ENCODE measurements around the gene SIK3.

The SIK3 gene

DNA sequence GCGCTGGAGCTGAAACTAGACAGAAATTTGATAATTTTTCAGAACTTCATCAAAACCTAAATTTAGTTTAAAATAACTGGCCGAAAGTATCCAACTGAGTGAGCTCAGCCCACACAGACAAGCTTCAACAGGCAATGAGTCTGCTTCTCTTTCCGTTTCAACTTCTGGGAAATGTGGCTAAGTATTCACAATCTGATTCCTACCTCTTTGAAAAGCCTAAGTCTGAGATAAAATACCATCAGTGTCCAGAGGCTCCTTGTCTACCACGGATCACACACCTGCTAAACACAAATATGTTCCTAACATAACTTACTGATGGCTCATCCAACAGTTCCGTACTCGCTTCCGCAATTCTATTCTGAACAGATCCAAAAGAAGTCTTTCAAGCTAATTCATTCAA is 8.5 kb downstream of the SIK3 start:
- Histone ChIP-seq H3K79me2 (ENCODE audit: insufficient read depth, low read length) (peaks cover 82% of the 10 kb centered on the region), H3K4me1 (ENCODE audit: insufficient read depth, low read length) (no peaks in the 10 kb centered on the region), H4K20me1 (ENCODE audit: insufficient read depth, low read length) (peaks cover 24% of the 10 kb centered on the region; the same call in 1 of the 2 replicates), H3K36me3 (ENCODE audit: insufficient read depth, low read length) (no peaks in the 10 kb centered on the region), H3K9ac (ENCODE audit: low read depth, low read length) (no peak overlapping the region), H2AFZ (ENCODE audit: low read depth, low read length) (no peak overlapping the region), H3K4me2 (ENCODE audit: insufficient read depth, low read length) (no peak overlapping the region), H3K4me3 (ENCODE audit: low read depth in 1 of 2, low read length in 2 of 2) (no peak overlapping the region), H3K27me3 (ENCODE audit: insufficient read depth, low read length, poor library complexity) (no peaks in the 10 kb centered on the region), H3K9me3 (ENCODE audit: insufficient read depth, low read length, severe bottlenecking) (no peaks in the 10 kb centered on the region), H3K27ac (ENCODE audit: low read length) (no peak overlapping the region)
- DNase-seq (no peak), ATAC-seq (ENCODE audit: insufficient read depth, low read depth) (no peak)
- no peak for TF ChIP-seq EZH2 (IDR thresholded peaks at IDR 0.05; ENCODE audit: borderline replicate concordance, low read depth, low read length, severe bottlenecking)
- TF ChIP-seq, protein P1, sequence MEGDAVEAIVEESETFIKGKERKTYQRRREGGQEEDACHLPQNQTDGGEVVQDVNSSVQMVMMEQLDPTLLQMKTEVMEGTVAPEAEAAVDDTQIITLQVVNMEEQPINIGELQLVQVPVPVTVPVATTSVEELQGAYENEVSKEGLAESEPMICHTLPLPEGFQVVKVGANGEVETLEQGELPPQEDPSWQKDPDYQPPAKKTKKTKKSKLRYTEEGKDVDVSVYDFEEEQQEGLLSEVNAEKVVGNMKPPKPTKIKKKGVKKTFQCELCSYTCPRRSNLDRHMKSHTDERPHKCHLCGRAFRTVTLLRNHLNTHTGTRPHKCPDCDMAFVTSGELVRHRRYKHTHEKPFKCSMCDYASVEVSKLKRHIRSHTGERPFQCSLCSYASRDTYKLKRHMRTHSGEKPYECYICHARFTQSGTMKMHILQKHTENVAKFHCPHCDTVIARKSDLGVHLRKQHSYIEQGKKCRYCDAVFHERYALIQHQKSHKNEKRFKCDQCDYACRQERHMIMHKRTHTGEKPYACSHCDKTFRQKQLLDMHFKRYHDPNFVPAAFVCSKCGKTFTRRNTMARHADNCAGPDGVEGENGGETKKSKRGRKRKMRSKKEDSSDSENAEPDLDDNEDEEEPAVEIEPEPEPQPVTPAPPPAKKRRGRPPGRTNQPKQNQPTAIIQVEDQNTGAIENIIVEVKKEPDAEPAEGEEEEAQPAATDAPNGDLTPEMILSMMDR (IDR thresholded peaks at IDR 0.05; ENCODE audit: borderline replicate concordance, extremely low read depth, low read length, poor library complexity, severe bottlenecking) = no peak

DNA sequence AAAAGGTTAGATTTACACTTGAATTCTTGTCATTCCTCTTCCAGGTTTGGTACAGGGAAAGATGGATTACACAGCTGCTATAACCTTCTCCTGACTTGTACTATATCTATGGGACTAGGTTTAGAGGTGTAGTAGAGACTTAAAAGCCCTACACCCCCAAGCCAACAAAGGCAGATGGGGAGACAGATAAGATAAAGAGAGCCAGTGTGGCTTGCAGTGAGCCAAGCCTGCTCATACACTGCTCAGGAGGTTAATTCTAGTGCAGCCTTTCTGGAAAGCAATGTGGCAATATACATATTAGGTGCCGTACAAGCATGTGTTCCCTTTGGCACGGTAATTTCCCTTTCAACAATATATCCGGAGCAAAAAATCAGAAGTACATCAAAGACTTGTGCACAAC is 10.8 kb downstream of the SIK3 start:
- Histone ChIP-seq H3K4me3 (ENCODE audit: low read depth in 1 of 2, low read length in 2 of 2) (no peak overlapping the region), H3K36me3 (ENCODE audit: insufficient read depth, low read length) (no peaks in the 10 kb centered on the region), H3K9me3 (ENCODE audit: insufficient read depth, low read length, severe bottlenecking) (no peaks in the 10 kb centered on the region), H3K9ac (ENCODE audit: low read depth, low read length) (no peak overlapping the region), H3K79me2 (ENCODE audit: insufficient read depth, low read length) (peaks cover 74% of the 10 kb centered on the region), H2AFZ (ENCODE audit: low read depth, low read length) (no peak overlapping the region), H3K4me1 (ENCODE audit: insufficient read depth, low read length) (no peaks in the 10 kb centered on the region), H3K27me3 (ENCODE audit: insufficient read depth, low read length, poor library complexity) (no peaks in the 10 kb centered on the region), H3K4me2 (ENCODE audit: insufficient read depth, low read length) (no peak overlapping the region), H3K27ac (ENCODE audit: low read length) (no peak overlapping the region), H4K20me1 (ENCODE audit: insufficient read depth, low read length) (peaks cover 25% of the 10 kb centered on the region; the same call in 1 of the 2 replicates)
- DNase-seq = no peak
- peak; percentile 58; the same call in 2 of the 3 replicates for ATAC-seq (ENCODE audit: insufficient read depth, low read depth)
- TF ChIP-seq EZH2 (IDR thresholded peaks at IDR 0.05; ENCODE audit: borderline replicate concordance, low read depth, low read length, severe bottlenecking) = no peak
- TF ChIP-seq, protein P1 (IDR thresholded peaks at IDR 0.05; ENCODE audit: borderline replicate concordance, extremely low read depth, low read length, poor library complexity, severe bottlenecking) = no peak

DNA sequence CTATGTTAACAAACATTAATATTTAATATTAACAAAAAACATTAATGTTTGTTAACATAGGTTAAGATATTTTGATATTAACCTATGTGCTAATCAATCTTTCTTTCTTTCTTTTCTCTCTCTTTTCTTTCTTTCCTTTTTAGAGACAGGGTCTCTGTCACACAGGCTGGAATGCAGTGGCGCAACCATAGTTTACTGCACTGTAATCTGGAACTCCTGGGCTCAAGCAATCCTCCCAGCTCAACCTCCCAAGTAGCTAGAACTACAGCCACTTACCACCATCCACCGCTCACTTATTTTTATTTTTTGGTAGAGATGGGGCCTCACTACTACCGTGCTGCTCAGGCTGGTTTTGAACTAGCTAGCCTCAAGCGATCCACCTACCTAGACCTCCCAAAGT is 13.2 kb downstream of the SIK3 start:
- Histone ChIP-seq H3K4me2 (ENCODE audit: insufficient read depth, low read length) (no peak overlapping the region), H3K27ac (ENCODE audit: low read length) (no peak overlapping the region), H3K9me3 (ENCODE audit: insufficient read depth, low read length, severe bottlenecking) (no peaks in the 10 kb centered on the region), H3K27me3 (ENCODE audit: insufficient read depth, low read length, poor library complexity) (no peaks in the 10 kb centered on the region), H3K9ac (ENCODE audit: low read depth, low read length) (no peak overlapping the region), H4K20me1 (ENCODE audit: insufficient read depth, low read length) (peaks cover 13% of the 10 kb centered on the region; the same call in 1 of the 2 replicates), H2AFZ (ENCODE audit: low read depth, low read length) (no peak overlapping the region), H3K4me3 (ENCODE audit: low read depth in 1 of 2, low read length in 2 of 2) (no peak overlapping the region), H3K4me1 (ENCODE audit: insufficient read depth, low read length) (no peaks in the 10 kb centered on the region), H3K36me3 (ENCODE audit: insufficient read depth, low read length) (no peaks in the 10 kb centered on the region), H3K79me2 (ENCODE audit: insufficient read depth, low read length) (peaks cover 73% of the 10 kb centered on the region)
- DNase-seq = no peak
- no peak for TF ChIP-seq EZH2 (IDR thresholded peaks at IDR 0.05; ENCODE audit: borderline replicate concordance, low read depth, low read length, severe bottlenecking)
- TF ChIP-seq, protein P1 (IDR thresholded peaks at IDR 0.05; ENCODE audit: borderline replicate concordance, extremely low read depth, low read length, poor library complexity, severe bottlenecking) = no peak
- no peak for ATAC-seq (ENCODE audit: insufficient read depth, low read depth)
